Liver (tissue), 9 donors: ENCODE results near the gene PPP1R1B. TPM values are rescaled to one million over a fixed set of nuclear protein-coding genes. Genes with fewer than 3 reads are reported as not detected.

Source experiments
- DNase-seq: peaks from one replicate; pipeline ENCODE4 v3.0.0-alpha.2; 2017; ENCODE audit warnings: low spot score
- H3K27ac ChIP-seq, 2 donors: one replicate each; pipeline ENCODE4 v1.7.0; 2013; ENCODE audit warnings: inconsistent platforms in 2 of 2, low read length in 2 of 2, control low read depth in 1 of 2, low read depth in 1 of 2, mild to moderate bottlenecking in 1 of 2
- H3K27me3 ChIP-seq, 4 donors: one replicate each; pipeline versions ENCODE4 v1.6.1 to v1.7.0; 2013; ENCODE audit warnings: low read length in 3 of 4, inconsistent platforms in 1 of 4, mild to moderate bottlenecking in 1 of 4, moderate library complexity in 1 of 4; ENCODE audit not compliant: control insufficient read depth in 4 of 4, insufficient read depth in 4 of 4
- H3K36me3 ChIP-seq, 4 donors: one replicate each; pipeline versions ENCODE4 v1.6.1 to v1.7.0; 2013; ENCODE audit warnings: low read length in 3 of 4, mild to moderate bottlenecking in 3 of 4, low read depth in 1 of 4, moderate library complexity in 1 of 4; ENCODE audit not compliant: control insufficient read depth in 4 of 4, insufficient read depth in 3 of 4
- H3K4me1 ChIP-seq, 4 donors: one replicate each; pipeline versions ENCODE4 v1.6.1 to v1.7.0; 2013; ENCODE audit warnings: low read length in 3 of 4, mild to moderate bottlenecking in 3 of 4, moderate library complexity in 1 of 4; ENCODE audit not compliant: control insufficient read depth in 4 of 4, insufficient read depth in 4 of 4
- H3K4me3 ChIP-seq, 3 donors: one replicate each; pipeline versions ENCODE4 v1.6.1 to v1.7.0; 2013; ENCODE audit warnings: low read length in 3 of 3, control low read depth in 1 of 3, low read depth in 1 of 3, mild to moderate bottlenecking in 1 of 3
- H3K9ac ChIP-seq, 2 donors: one replicate each; pipeline ENCODE4 v1.7.0; 2013; ENCODE audit warnings: low read length in 2 of 2, mild to moderate bottlenecking in 2 of 2, moderate library complexity in 2 of 2, control low read depth in 1 of 2, low read depth in 1 of 2
- H3K9me3 ChIP-seq, 4 donors: one replicate each; pipeline versions ENCODE4 v1.6.1 to v1.7.0; 2013; ENCODE audit warnings: low read length in 3 of 4; ENCODE audit not compliant: control insufficient read depth in 4 of 4
- ATF3 ChIP-seq: IDR thresholded peaks from 2 replicates; pipeline ENCODE4 v1.6.1; 2016; ENCODE audit warnings: antibody characterized with exemption
- CTCF ChIP-seq: fragments of 150-350 bp; IDR thresholded peaks from 2 replicates; pipeline ENCODE4 v1.5.1; 2017; ENCODE audit warnings: improper control_type of control experiment, low read depth, low read length; ENCODE audit not compliant: missing input control
- EGR1 ChIP-seq, 2 donors: IDR thresholded peaks; 2 replicates each; pipeline ENCODE4 v1.6.1; 2016 to 2018; ENCODE audit warnings: antibody characterized with exemption in 2 of 2, low read depth in 2 of 2
- FOXA1 ChIP-seq: IDR thresholded peaks from 2 replicates; pipeline ENCODE4 v1.6.1; 2016; ENCODE audit warnings: antibody characterized with exemption
- FOXA2 ChIP-seq: IDR thresholded peaks from 2 replicates; pipeline ENCODE4 v1.6.1; 2016; ENCODE audit warnings: antibody characterized with exemption
- GABPA ChIP-seq, 2 donors: IDR thresholded peaks in 1 of 2; conservative IDR thresholded peaks in 1 of 2; 2 replicates each; pipeline ENCODE4 v1.6.1; 2016; ENCODE audit warnings: antibody characterized with exemption in 2 of 2, mild to moderate bottlenecking in 1 of 2, moderate library complexity in 1 of 2
- HNF4A ChIP-seq, 2 donors: conservative IDR thresholded peaks; 2 replicates each; pipeline ENCODE4 v1.6.1; 2016; ENCODE audit warnings: antibody characterized with exemption in 2 of 2, mild to moderate bottlenecking in 2 of 2
- HNF4G ChIP-seq: IDR thresholded peaks from 2 replicates; pipeline ENCODE4 v1.6.1; 2016; ENCODE audit warnings: antibody characterized with exemption
- JUND ChIP-seq, 2 donors: IDR thresholded peaks; 2 replicates each; pipeline ENCODE4 v1.6.1; 2016; ENCODE audit warnings: antibody characterized with exemption in 2 of 2
- MAX ChIP-seq: IDR thresholded peaks from 2 replicates; pipeline ENCODE4 v1.6.1; 2016; ENCODE audit warnings: antibody characterized with exemption
- NR2F2 ChIP-seq: IDR thresholded peaks from 2 replicates; pipeline ENCODE4 v1.6.1; 2016; ENCODE audit warnings: antibody characterized with exemption
- RAD21 ChIP-seq, 2 donors: IDR thresholded peaks; 2 replicates each; pipeline ENCODE4 v1.6.1; 2016; ENCODE audit warnings: antibody characterized with exemption in 2 of 2, mild to moderate bottlenecking in 2 of 2
- REST ChIP-seq: IDR thresholded peaks from 2 replicates; pipeline ENCODE4 v1.6.1; 2016; ENCODE audit warnings: antibody characterized with exemption, mild to moderate bottlenecking
- RXRA ChIP-seq, 2 donors: IDR thresholded peaks; 2 replicates each; pipeline ENCODE4 v1.6.1; 2017 to 2018; ENCODE audit warnings: antibody characterized with exemption in 2 of 2, mild to moderate bottlenecking in 1 of 2
- SP1 ChIP-seq: IDR thresholded peaks from 2 replicates; pipeline ENCODE4 v1.6.1; 2018; ENCODE audit warnings: antibody characterized with exemption, mild to moderate bottlenecking
- TAF1 ChIP-seq: conservative IDR thresholded peaks from 2 replicates; pipeline ENCODE4 v1.6.1; 2016; ENCODE audit warnings: antibody characterized with exemption, mild to moderate bottlenecking
- YY1 ChIP-seq: IDR thresholded peaks from 2 replicates; pipeline ENCODE4 v1.6.1; 2016; ENCODE audit warnings: antibody characterized with exemption, mild to moderate bottlenecking
- ZBTB33 ChIP-seq: IDR thresholded peaks from 2 replicates; pipeline ENCODE4 v1.6.1; 2016; ENCODE audit warnings: antibody characterized with exemption
- WGBS: extraction: QIAGEN DNeasy Blood & Tissue Kit; methylation state at CpG from one replicate; pipeline ENCODE4 v1.1.7; 2013; 5-methylcytosine and 5-hydroxymethylcytosine counted together
- polyA plus RNA-seq, 2 donors: library from polyadenylated mRNA; stranded (reverse) in 1 of 2; unstranded in 1 of 2; fragments of 200-250 nt in 1 of 2; fragments of >200 nt in 1 of 2; fragmentation: Nextera tagmentation in 1 of 2; extraction: Ambion mirVana in 1 of 2; gene quantifications; one replicate each; pipeline versions ENCODE4 v1.2.1 to v1.2.3, GENCODE V29; 2013 to 2015
- total RNA-seq, 2 donors: library from RNA; depleted of rRNA; stranded (reverse); fragments of >200 nt; gene quantifications; one replicate each; pipeline ENCODE4 v1.2.3, GENCODE V29; 2014
- donor health status: healthy.
- donor health status: healthy.
- donor health status: healthy.
- donor health status: healthy.
- donor health status: healthy.

PPP1R1B gene
- total and polyA plus RNA-seq, 4 donors = 0.14 TPM; not detected in 3

GRCh38 chr17:39683295-39683939 lies 56.7 kb downstream of the PPP1R1B start:
- Histone ChIP-seq H3K4me3 (no peak overlapping the region), H3K9ac (no peak overlapping the region), H3K9me3 (no peaks in the 10 kb centered on the region), H3K4me1 (peaks cover 0 to 16% (median 11%) of the 10 kb centered on the region in 4 donors), H3K36me3 (peaks cover 0 to 14% (median 4%) of the 10 kb centered on the region in 4 donors), H3K27ac (no peak overlapping the region), H3K27me3 (no peaks in the 10 kb centered on the region)
- DNase-seq = no peak
- 94% methylated on average over 9 of the region's 9 CpGs for WGBS
- TF ChIP-seq ZBTB33 (no peak), REST (no peak), FOXA2 (no peak), CTCF (no peak), EGR1 (IDR thresholded peaks at IDR 0.05; ENCODE audit: low read depth in 2 of 2) (no peak), RAD21 (IDR thresholded peaks at IDR 0.05) (no peak), HNF4A (conservative IDR thresholded peaks at IDR 0.05) (no peak), JUND (IDR thresholded peaks at IDR 0.05) (no peak), FOXA1 (no peak), SP1 (no peak), RXRA (IDR thresholded peaks at IDR 0.05) (no peak), YY1 (no peak), MAX (no peak), NR2F2 (no peak), TAF1 (no peak), ATF3 (no peak), HNF4G (no peak), GABPA (IDR thresholded peaks at IDR 0.05 in 1 of 2, conservative IDR thresholded peaks at IDR 0.05 in 1 of 2) (no peak)
